OCI-M2 (cell line): Measurements from ENCODE around the gene LUZP2.

Experiments
- DNase-seq: peaks from one replicate; lab custom pipeline; 2025; ENCODE audit not compliant: unreplicated experiment; lab: John Stamatoyannopoulos, UW

LUZP2 gene

GRCh38 chr11:24496736-24497725 is at the start of gene LUZP2:
TSS of gene LUZP2 (plus strand) at chr11:24497053.
- DNase-seq: no peak

GRCh38 chr11:24453129-24453718 is 43.6 kb upstream of the LUZP2 start:
- DNase-seq: no peak

GRCh38 chr11:24457985-24458384 is 38.9 kb upstream of the LUZP2 start:
- DNase-seq: no peak

- DNase-seq: no peak
Observed at GRCh38 chr11:24470431-24470830, 26.4 kb upstream of the LUZP2 start.

- no peak for DNase-seq
Observed at GRCh38 chr11:24471084-24471483, 25.8 kb upstream of the LUZP2 start.

GRCh38 chr11:24478718-24479117 is 18.1 kb upstream of the LUZP2 start:
- DNase-seq: no peak

GRCh38 chr11:24489477-24489876 is 7.4 kb upstream of the LUZP2 start:
- DNase-seq: no peak

- no peak for DNase-seq
Observed at GRCh38 chr11:24496386-24496735, 492 bp upstream of the LUZP2 start.

- no peak for DNase-seq
Observed at GRCh38 chr11:24497831-24498230, 978 bp downstream of the LUZP2 start.

- DNase-seq: no peak
Observed at GRCh38 chr11:24502425-24502824, 5.6 kb downstream of the LUZP2 start.

- no peak for DNase-seq
Observed at GRCh38 chr11:24509114-24509513, 12.3 kb downstream of the LUZP2 start.

GRCh38 chr11:24511511-24511910 is 14.7 kb downstream of the LUZP2 start:
- no peak for DNase-seq

GRCh38 chr11:24513479-24514218 is 16.8 kb downstream of the LUZP2 start:
- no peak for DNase-seq

GRCh38 chr11:24514219-24514594 is 17.4 kb downstream of the LUZP2 start:
- DNase-seq: no peak

- DNase-seq: no peak
Observed at GRCh38 chr11:24515632-24516031, 18.8 kb downstream of the LUZP2 start.

- DNase-seq: no peak
Observed at GRCh38 chr11:24516638-24517037, 19.8 kb downstream of the LUZP2 start.

GRCh38 chr11:24521601-24522000 is 24.7 kb downstream of the LUZP2 start:
- DNase-seq: no peak

- DNase-seq: no peak
Observed at GRCh38 chr11:24524156-24524555, 27.3 kb downstream of the LUZP2 start.

GRCh38 chr11:24531528-24531927 is 34.7 kb downstream of the LUZP2 start:
- DNase-seq: no peak

- no peak for DNase-seq
Observed at GRCh38 chr11:24543771-24544170, 46.9 kb downstream of the LUZP2 start.

- DNase-seq: no peak
Observed at GRCh38 chr11:24556693-24557092, 59.8 kb downstream of the LUZP2 start.

GRCh38 chr11:24559315-24559714 is 62.5 kb downstream of the LUZP2 start:
- no peak for DNase-seq
